ENCODE results near the gene ZDHHC20.

DNA sequence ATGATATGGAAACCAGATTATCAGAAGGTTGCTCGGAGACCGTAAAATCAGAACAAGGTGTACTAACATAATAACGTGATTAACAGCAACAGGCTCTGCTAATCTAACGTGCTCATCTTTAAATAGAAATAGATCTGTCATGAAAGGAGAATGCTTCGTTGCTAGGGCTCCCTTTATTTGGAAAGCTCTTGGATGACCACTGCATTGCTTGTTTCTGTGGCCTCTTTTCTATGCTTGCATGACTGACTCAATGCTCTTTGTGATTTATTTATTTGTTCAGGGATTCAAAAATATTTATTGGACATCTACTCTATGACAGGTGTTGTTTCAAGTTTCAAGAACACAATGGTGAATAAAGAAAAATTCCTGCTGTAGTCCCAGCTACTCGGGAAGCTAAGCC, 22.3 kb upstream of the ZDHHC20 start:
- TF ChIP-seq POLR2A (IDR thresholded peaks at IDR 0.05), result no peak
- TF ChIP-seq, protein P1, sequence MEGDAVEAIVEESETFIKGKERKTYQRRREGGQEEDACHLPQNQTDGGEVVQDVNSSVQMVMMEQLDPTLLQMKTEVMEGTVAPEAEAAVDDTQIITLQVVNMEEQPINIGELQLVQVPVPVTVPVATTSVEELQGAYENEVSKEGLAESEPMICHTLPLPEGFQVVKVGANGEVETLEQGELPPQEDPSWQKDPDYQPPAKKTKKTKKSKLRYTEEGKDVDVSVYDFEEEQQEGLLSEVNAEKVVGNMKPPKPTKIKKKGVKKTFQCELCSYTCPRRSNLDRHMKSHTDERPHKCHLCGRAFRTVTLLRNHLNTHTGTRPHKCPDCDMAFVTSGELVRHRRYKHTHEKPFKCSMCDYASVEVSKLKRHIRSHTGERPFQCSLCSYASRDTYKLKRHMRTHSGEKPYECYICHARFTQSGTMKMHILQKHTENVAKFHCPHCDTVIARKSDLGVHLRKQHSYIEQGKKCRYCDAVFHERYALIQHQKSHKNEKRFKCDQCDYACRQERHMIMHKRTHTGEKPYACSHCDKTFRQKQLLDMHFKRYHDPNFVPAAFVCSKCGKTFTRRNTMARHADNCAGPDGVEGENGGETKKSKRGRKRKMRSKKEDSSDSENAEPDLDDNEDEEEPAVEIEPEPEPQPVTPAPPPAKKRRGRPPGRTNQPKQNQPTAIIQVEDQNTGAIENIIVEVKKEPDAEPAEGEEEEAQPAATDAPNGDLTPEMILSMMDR (IDR thresholded peaks at IDR 0.05), result no peak

Measured in uterus (tissue), 2 donors.